HepG2 (cell line): ENCODE measurements around the gene MICA. TPM values are rescaled to one million over a fixed set of nuclear protein-coding genes. Genes with fewer than 3 reads are reported as not detected.

Experiments used
- ATAC-seq: fragments of 200-7000 bp; cut with Tn5 transposase; 3 replicates; pipeline ENCODE4 v1.9.1; 2020; ENCODE audit warnings: mild to moderate bottlenecking, moderate library complexity
- BruUV-seq: library from RNA; stranded (reverse); fragments of 400-500 nt; replicated peaks from 2 replicates; lab custom pipeline; 2021; lab: Mats Ljungman, UMichigan
- CTCF ChIA-PET: fragments of 300-600 bp; formaldehyde crosslinking; extraction: SDS; loops from one replicate; lab custom pipeline; 2021; ENCODE audit warnings: low total read pairs, inconsistent platforms, low intra/inter-chr PET ratio; lab: Yijun Ruan, JAX
- POLR2A ChIA-PET: fragments of 350-600 bp; sonication (Branson Sonifier 250); formaldehyde crosslinking; loops from one replicate; lab custom pipeline; 2020; ENCODE audit warnings: antibody characterized with exemption, inconsistent platforms; lab: Yijun Ruan, JAX
- DNase-seq: peaks from one replicate; pipeline ENCODE4 v3.0.0-alpha.2; 2015; ENCODE audit warnings: low spot score
- FAIRE-seq: peaks from 3 replicates; lab custom pipeline; 2011; peaks lifted over from hg19 to GRCh38; lab: Jason Lieb, UNC
- H2AFZ ChIP-seq: one replicate; pipeline ENCODE4 v1.6.1; 2011; ENCODE audit warnings: low read length, inconsistent platforms
- H3K27ac ChIP-seq: fragments of 300-600 bp; 3 replicates; pipeline ENCODE4 v1.8.0; 2011; ENCODE audit warnings: mixed run types, mild to moderate bottlenecking, mixed read lengths, low read length, inconsistent platforms; ENCODE audit not compliant: insufficient read depth; ENCODE audit errors: extremely low read length
- H3K27me3 ChIP-seq, 2 experiments: fragments of 200-600 bp in 1 of 2; 2 replicates in 1 of 2; 3 replicates in 1 of 2; pipeline versions ENCODE4 v1.6.0 to v1.8.0; 2011; ENCODE audit warnings: low read length in 2 of 2, mild to moderate bottlenecking in 2 of 2, moderate library complexity in 2 of 2, inconsistent platforms in 1 of 2; ENCODE audit not compliant: insufficient read depth in 2 of 2, control insufficient read depth in 1 of 2
- H3K36me3 ChIP-seq, 2 experiments: fragments of 200-600 bp in 1 of 2; replicated peaks in 1 of 2; 2 replicates in 1 of 2; 3 replicates in 1 of 2; pipeline versions ENCODE4 v1.5.1 to v1.8.0; 2011; ENCODE audit warnings: low read length in 2 of 2, inconsistent platforms in 1 of 2; ENCODE audit not compliant: insufficient read depth in 2 of 2, control insufficient read depth in 1 of 2
- H3K4me1 ChIP-seq: 2 replicates; pipeline ENCODE4 v1.5.1; 2012; ENCODE audit warnings: low read length, inconsistent platforms; ENCODE audit not compliant: insufficient read depth
- H3K4me2 ChIP-seq: 2 replicates; pipeline ENCODE4 v1.6.0; 2011; ENCODE audit warnings: low read depth, low read length, inconsistent platforms
- H3K4me3 ChIP-seq, 3 experiments: fragments of 200-600 bp in 1 of 3; sonication (generic), shearing (Covaris generic) in 1 of 3; replicated peaks in 1 of 3; 2 replicates each; pipeline ENCODE4 v1.5.1; 2011 to 2016; ENCODE audit warnings: low read length in 3 of 3, inconsistent platforms in 2 of 3, low read depth in 2 of 3, mild to moderate bottlenecking in 2 of 3, control low read depth in 1 of 3, mixed read lengths in 1 of 3; ENCODE audit not compliant: insufficient read depth in 1 of 3
- H3K79me2 ChIP-seq: one replicate; pipeline ENCODE4 v1.6.1; 2011; ENCODE audit warnings: low read length, inconsistent platforms; ENCODE audit not compliant: insufficient read depth
- H3K9ac ChIP-seq: 2 replicates; pipeline ENCODE4 v1.6.0; 2011; ENCODE audit warnings: mild to moderate bottlenecking, low read depth, low read length, inconsistent platforms; ENCODE audit not compliant: insufficient read depth
- H3K9me3 ChIP-seq: 2 replicates; pipeline ENCODE4 v1.5.1; 2012; ENCODE audit warnings: mild to moderate bottlenecking, low read length
- H4K20me1 ChIP-seq: 2 replicates; pipeline ENCODE4 v1.6.0; 2011; ENCODE audit warnings: inconsistent platforms, mild to moderate bottlenecking, low read length, moderate library complexity; ENCODE audit not compliant: insufficient read depth
- ETS1 ChIP-seq: sonication (generic); formaldehyde crosslinking; IDR thresholded peaks from 2 replicates; pipeline ENCODE4 v1.4.0; 2020; ENCODE audit warnings: missing genetic modification reagents
- HMGXB4 ChIP-seq, 2 experiments: sonication (generic) in 1 of 2; formaldehyde crosslinking in 1 of 2; IDR thresholded peaks; 2 replicates each; pipeline versions ENCODE4 v1.4.0 to v1.6.1; 2018 to 2020; ENCODE audit warnings: missing genetic modification reagents in 2 of 2, borderline replicate concordance in 1 of 2, low read depth in 1 of 2, mild to moderate bottlenecking in 1 of 2, missing biosample characterization in 1 of 2
- HOMEZ ChIP-seq: IDR thresholded peaks from 2 replicates; pipeline ENCODE4 v1.6.1; 2016; ENCODE audit warnings: low read depth
- KMT2A ChIP-seq: sonication (generic); formaldehyde crosslinking; IDR thresholded peaks from 2 replicates; pipeline ENCODE4 v1.4.0; 2020; ENCODE audit warnings: missing genetic modification reagents
- RFXANK ChIP-seq: IDR thresholded peaks from 2 replicates; pipeline ENCODE4 v1.6.1; 2016
- SNAI1 ChIP-seq: sonication (generic); formaldehyde crosslinking; IDR thresholded peaks from 2 replicates; pipeline ENCODE4 v1.5.0; 2020; ENCODE audit warnings: mild to moderate bottlenecking, missing genetic modification reagents, borderline replicate concordance
- ZNF24 ChIP-seq: fragments of 450-650 bp; IDR thresholded peaks from 2 replicates; pipeline ENCODE4 v1.6.1; 2017; ENCODE audit warnings: antibody characterized with exemption, mild to moderate bottlenecking
- ZNF318 ChIP-seq: sonication (generic); formaldehyde crosslinking; IDR thresholded peaks from 2 replicates; pipeline ENCODE4 v1.4.0; 2020; ENCODE audit warnings: mild to moderate bottlenecking, missing genetic modification reagents
- ZNF557 ChIP-seq: sonication (generic); formaldehyde crosslinking; IDR thresholded peaks from 2 replicates; pipeline ENCODE4 v1.4.0; 2020; ENCODE audit warnings: missing genetic modification reagents
- ZNF607 ChIP-seq: sonication (generic); formaldehyde crosslinking; IDR thresholded peaks from 2 replicates; pipeline ENCODE4 v1.5.1; 2020; ENCODE audit warnings: missing genetic modification reagents, mild to moderate bottlenecking, borderline replicate concordance
- ZNF850 ChIP-seq: sonication (generic); formaldehyde crosslinking; conservative IDR thresholded peaks from 2 replicates; pipeline ENCODE4 v1.9.0; 2021; ENCODE audit warnings: mild to moderate bottlenecking, missing genetic modification reagents
- WGBS: methylation state at CpG from one replicate; pipeline ENCODE4 v1.1.6; 2017; ENCODE audit warnings: low lambda C conversion rate; 5-methylcytosine and 5-hydroxymethylcytosine counted together
- in situ Hi-C: cut with HindIII; loops from 2 replicates; pipeline ENCODE4 v1.10.0; 2017; ENCODE audit warnings: low pct_unique_long_range_greater_than_20kb; ENCODE audit not compliant: extremely low pct_ligation_motif_present
- intact Hi-C: fragments of 100-400 bp; cut with micrococcal nuclease; formaldehyde crosslinking; loops from one replicate; pipeline ENCODE4 v1.10.0; 2022; ENCODE audit not compliant: unreplicated experiment
- polyA plus RNA-seq, 8 experiments: library from polyadenylated mRNA; depleted of rRNA in 3 of 8; stranded (reverse) in 7 of 8; unstranded in 1 of 8; fragments of >200 nt; fragmentation: Illumina TruSeq in 4 of 8; extraction: Trizol in 4 of 8; gene quantifications; 2 replicates each; pipeline versions ENCODE4 v1.2.1 to v1.2.3, GENCODE V29; 2011 to 2016; ENCODE audit warnings: low read depth in 4 of 8, missing spikeins in 1 of 8, mixed read lengths in 1 of 8; ENCODE audit not compliant: insufficient read depth in 1 of 8
- total RNA-seq, 5 experiments: library from RNA; depleted of rRNA; stranded (reverse); fragments of >200 nt; fragmentation: Illumina TruSeq; extraction: Trizol; gene quantifications; 2 replicates each; pipeline ENCODE4 v1.2.3, GENCODE V29; 2016; ENCODE audit warnings: low read depth in 1 of 5

MICA gene
- total and polyA plus RNA-seq, 2 of the 13 experiments (the other 11 are each of a cell fraction or from before 2014, with no cell fraction given) = 21.6 to 38.1 TPM

- FAIRE-seq (no peak), DNase-seq (no peak), ATAC-seq (no peak)
- ChIA-PET POLR2A (no interaction called here), CTCF (no interaction called here)
- no peak overlapping the region for H3K4me2 ChIP-seq
- in situ Hi-C loops = loop anchor here (5.0 to 25.0 kb wide), 2 partner anchors 87 to 1467 kb away; no protein-coding TSS in a partner anchor
- H3K27ac ChIP-seq = no peak overlapping the region
- no peak overlapping the region for H2AFZ ChIP-seq
- H3K4me3 ChIP-seq = no peak overlapping the region
- H3K36me3 ChIP-seq = no peaks in the 10 kb centered on the region
- H3K27me3 ChIP-seq = peaks cover 0 to 19% of the 10 kb centered on the region in 2 experiments; a peak in 2 of 5 replicates
- no TSS peak for BruUV-seq
- no peaks in the 10 kb centered on the region for H3K4me1 ChIP-seq
- H4K20me1 ChIP-seq = no peaks in the 10 kb centered on the region
- no peaks in the 10 kb centered on the region for H3K79me2 ChIP-seq
- intact Hi-C loops = loop anchor here (2.0 kb wide), 1 partner anchor 86 kb away; no protein-coding TSS in a partner anchor
- WGBS = 60% methylated on average over 9 of the region's 11 CpGs
- H3K9ac ChIP-seq = no peak overlapping the region
- H3K9me3 ChIP-seq = no peaks in the 10 kb centered on the region
- TF ChIP-seq ZNF850 (CRISPR knock-in tag) = no peak
- TF ChIP-seq ZNF318 (CRISPR knock-in tag) = no peak
- no peak for TF ChIP-seq HMGXB4 (CRISPR knock-in tag; IDR thresholded peaks at IDR 0.05; ENCODE audit: borderline replicate concordance in 1 of 2, low read depth in 1 of 2)
- no peak for TF ChIP-seq RFXANK (CRISPR knock-in tag)
- TF ChIP-seq KMT2A (CRISPR knock-in tag) = no peak
- TF ChIP-seq ZNF607 (CRISPR knock-in tag) = no peak
- TF ChIP-seq ETS1 (CRISPR knock-in tag) = no peak
- no peak for TF ChIP-seq ZNF557
- TF ChIP-seq ZNF24 = no peak
- TF ChIP-seq HOMEZ (CRISPR knock-in tag) = no peak
- no peak for TF ChIP-seq SNAI1 (CRISPR knock-in tag)
These were observed 49.1 kb upstream of the MICA start for GRCh38 chr6:31354158-31354863.
